HCT116 (cell line): ENCODE data around the gene CDX1. TPM values are rescaled to one million over a fixed set of nuclear protein-coding genes. Genes with fewer than 3 reads are reported as not detected.

Source experiments
- ATAC-seq: fragments of 200-7000 bp; cut with Tn5 transposase; 2 replicates; pipeline ENCODE4 v1.9.1; 2020; ENCODE audit warnings: mild to moderate bottlenecking, moderate library complexity
- BruUV-seq: library from RNA; stranded (reverse); fragments of 400-500 nt; replicated peaks from 2 replicates; lab custom pipeline; 2021; lab: Mats Ljungman, UMichigan
- CTCF ChIA-PET: fragments of 300-600 bp; sonication (Branson Sonifier 250); formaldehyde crosslinking; loops from one replicate; lab custom pipeline; 2021; ENCODE audit warnings: antibody characterized with exemption; lab: Charles Lee
- POLR2A ChIA-PET: fragments of 300-600, 350-600 bp; sonication (Branson Sonifier 250); formaldehyde crosslinking; loops from one replicate; lab custom pipeline; 2021; ENCODE audit warnings: antibody characterized with exemption; lab: Charles Lee
- RAD21 ChIA-PET, 2 experiments: fragments of 300-600 bp; sonication (Branson Sonifier 250); formaldehyde crosslinking; loops; one replicate each; lab custom pipeline; 2023; ENCODE audit warnings: low total read pairs in 2 of 2; ENCODE audit not compliant: uncharacterized antibody in 2 of 2, unreplicated experiment in 2 of 2, low non-redundant PET in 1 of 2; lab: Charles Lee
- DNase-seq: peaks from one replicate; pipeline ENCODE4 v3.0.0-alpha.2; 2010; ENCODE audit warnings: low read depth, low spot score
- H2AFZ ChIP-seq: fragments of 200-600 bp; shearing (Covaris generic), sonication (generic); 2 replicates; pipeline ENCODE4 v1.6.1; 2017; ENCODE audit warnings: low read depth, mixed run types, mixed read lengths, antibody characterized with exemption, low read length; ENCODE audit not compliant: poor library complexity, severe bottlenecking
- H3K27ac ChIP-seq: 2 replicates; pipeline ENCODE4 v1.5.1; 2012; ENCODE audit warnings: low read depth, low read length
- H3K27me3 ChIP-seq: fragments of 200-600 bp; sonication (generic); 2 replicates; pipeline ENCODE4 v1.6.1; 2016; ENCODE audit warnings: mixed run types, low read length, mixed read lengths; ENCODE audit not compliant: insufficient read depth
- H3K36me3 ChIP-seq, 2 experiments: fragments of 200-500 bp in 1 of 2; fragments of 200-600 bp in 1 of 2; sonication (Bioruptor generic) in 1 of 2; sonication (generic) in 1 of 2; 2 replicates each; pipeline versions ENCODE4 v1.5.1 to v1.6.1; 2014 to 2016; ENCODE audit warnings: low read length in 2 of 2, inconsistent platforms in 1 of 2, mixed read lengths in 1 of 2, mixed run types in 1 of 2; ENCODE audit not compliant: insufficient read depth in 2 of 2, control insufficient read depth in 1 of 2
- H3K4me1 ChIP-seq, 2 experiments: fragments of 200-600 bp in 1 of 2; sonication (generic) in 1 of 2; 2 replicates each; pipeline versions ENCODE4 v1.5.1 to v1.6.1; 2012 to 2017; ENCODE audit warnings: low read length in 2 of 2, inconsistent platforms in 1 of 2, mild to moderate bottlenecking in 1 of 2, mixed read lengths in 1 of 2, mixed run types in 1 of 2, moderate library complexity in 1 of 2; ENCODE audit not compliant: insufficient read depth in 2 of 2, control insufficient read depth in 1 of 2
- H3K4me2 ChIP-seq: fragments of 200-600 bp; sonication (generic); 2 replicates; pipeline ENCODE4 v1.6.1; 2017; ENCODE audit warnings: mixed run types, low read length, mixed read lengths
- H3K4me3 ChIP-seq, 2 experiments: fragments of 200-600 bp in 1 of 2; sonication (generic) in 1 of 2; replicated peaks in 1 of 2; 2 replicates each; pipeline ENCODE4 v1.5.1; 2011 to 2016; ENCODE audit warnings: low read length in 2 of 2, control low read depth in 1 of 2, low read depth in 1 of 2, mild to moderate bottlenecking in 1 of 2, mixed read lengths in 1 of 2, mixed run types in 1 of 2
- H3K79me2 ChIP-seq: fragments of 200-600 bp; sonication (generic); 2 replicates; pipeline ENCODE4 v1.6.1; 2017; ENCODE audit warnings: mild to moderate bottlenecking, mixed run types, low read length, moderate library complexity, mixed read lengths; ENCODE audit not compliant: insufficient read depth
- H3K9ac ChIP-seq: fragments of 200-600 bp; sonication (generic); 2 replicates; pipeline ENCODE4 v1.6.1; 2016; ENCODE audit warnings: low read length, mixed read lengths
- H3K9me2 ChIP-seq: fragments of 200-600 bp; sonication (generic), shearing (Covaris generic); 2 replicates; pipeline ENCODE4 v1.6.1; 2017; ENCODE audit warnings: mixed run types, mild to moderate bottlenecking, moderate library complexity; ENCODE audit not compliant: insufficient read depth
- H3K9me3 ChIP-seq, 2 experiments: fragments of 200-500 bp in 1 of 2; fragments of 200-600 bp in 1 of 2; sonication (Bioruptor generic) in 1 of 2; sonication (generic) in 1 of 2; 2 replicates each; pipeline ENCODE4 v1.6.1; 2014 to 2017; ENCODE audit warnings: low read length in 2 of 2, mixed read lengths in 2 of 2, inconsistent platforms in 1 of 2, low read depth in 1 of 2, mild to moderate bottlenecking in 1 of 2, mixed run types in 1 of 2, moderate library complexity in 1 of 2; ENCODE audit not compliant: control insufficient read depth in 1 of 2, insufficient read depth in 1 of 2
- H4K20me1 ChIP-seq: fragments of 200-600 bp; sonication (generic), shearing (Covaris generic); 2 replicates; pipeline ENCODE4 v1.6.1; 2017; ENCODE audit warnings: mixed run types, mild to moderate bottlenecking, moderate library complexity; ENCODE audit not compliant: insufficient read depth
- ATF3 ChIP-seq: IDR thresholded peaks from 2 replicates; pipeline ENCODE4 v1.6.1; 2012
- CEBPB ChIP-seq: IDR thresholded peaks from 2 replicates; pipeline ENCODE4 v1.6.1; 2012; ENCODE audit warnings: low read depth
- REST ChIP-seq: IDR thresholded peaks from 2 replicates; pipeline ENCODE4 v1.6.1; 2012; ENCODE audit warnings: low read depth
- SIN3A ChIP-seq: IDR thresholded peaks from 2 replicates; pipeline ENCODE4 v1.6.1; 2012; ENCODE audit warnings: low read depth
- SP1 ChIP-seq: IDR thresholded peaks from 2 replicates; pipeline ENCODE4 v1.6.1; 2012; ENCODE audit warnings: low read depth
- TCF7L2 ChIP-seq: IDR thresholded peaks from 2 replicates; pipeline ENCODE4 v1.7.0; 2011; ENCODE audit warnings: borderline replicate concordance, inconsistent platforms; ENCODE audit not compliant: insufficient read depth, insufficient read length; ENCODE audit errors: extremely low read depth
- intact Hi-C: fragments of 100-400 bp; cut with micrococcal nuclease; formaldehyde crosslinking; loops from 2 replicates; pipeline ENCODE4 v1.10.0; 2022
- total RNA-seq: library from RNA; stranded (reverse); gene quantifications from one replicate; pipeline ENCODE4 v1.2.1, GENCODE V29; 2021; ENCODE audit not compliant: unreplicated experiment

The CDX1 gene
- total RNA-seq, 1 experiment from 2014 or later: not detected

GRCh38 chr5:150189728-150190502, 23.3 kb downstream of the CDX1 start, which contains the start of gene SLC6A7 (continued):
- TF ChIP-seq REST (no peak), CEBPB (no peak), TCF7L2 (no peak), SIN3A (no peak)
- TF ChIP-seq, all 23 proteins: peak for 0

GRCh38 chr5:150190503-150190979, 24.0 kb downstream of the CDX1 start:
- H3K4me2 ChIP-seq: no peak overlapping the region
- no peak overlapping the region for H3K27ac ChIP-seq
- H3K4me3 ChIP-seq: no peak overlapping the region
- H3K79me2 ChIP-seq: no peaks in the 10 kb centered on the region
- RAD21 ChIA-PET: no interaction called here
- no TSS peak for BruUV-seq
- TF ChIP-seq ATF3: no peak
- no peak for TF ChIP-seq CEBPB
- TF ChIP-seq SP1: no peak
- no peak overlapping the region for H2AFZ ChIP-seq
- CTCF ChIA-PET: no interaction called here
- no peaks in the 10 kb centered on the region; the same call in 1 of the 2 replicates for H3K27me3 ChIP-seq
- intact Hi-C loops: no loop called here
- no peak overlapping the region for H3K9ac ChIP-seq
- no peaks in the 10 kb centered on the region for H3K9me2 ChIP-seq
- POLR2A ChIA-PET: no interaction called here
- H3K9me3 ChIP-seq: no peaks in the 10 kb centered on the region
- no peaks in the 10 kb centered on the region for H3K36me3 ChIP-seq
- peaks cover 0 to 7% of the 10 kb centered on the region in 2 experiments; a peak in 1 of 4 replicates for H3K4me1 ChIP-seq
- H4K20me1 ChIP-seq: no peaks in the 10 kb centered on the region
- no peak for DNase-seq
- ATAC-seq: no peak
